ENCODE data around the gene AP3S2. TPM values are rescaled to one million over a fixed set of nuclear protein-coding genes. Genes with fewer than 3 reads are reported as not detected.

The AP3S2 gene
- polyA plus RNA-seq, 1 experiment, result 54.8 TPM

DNA sequence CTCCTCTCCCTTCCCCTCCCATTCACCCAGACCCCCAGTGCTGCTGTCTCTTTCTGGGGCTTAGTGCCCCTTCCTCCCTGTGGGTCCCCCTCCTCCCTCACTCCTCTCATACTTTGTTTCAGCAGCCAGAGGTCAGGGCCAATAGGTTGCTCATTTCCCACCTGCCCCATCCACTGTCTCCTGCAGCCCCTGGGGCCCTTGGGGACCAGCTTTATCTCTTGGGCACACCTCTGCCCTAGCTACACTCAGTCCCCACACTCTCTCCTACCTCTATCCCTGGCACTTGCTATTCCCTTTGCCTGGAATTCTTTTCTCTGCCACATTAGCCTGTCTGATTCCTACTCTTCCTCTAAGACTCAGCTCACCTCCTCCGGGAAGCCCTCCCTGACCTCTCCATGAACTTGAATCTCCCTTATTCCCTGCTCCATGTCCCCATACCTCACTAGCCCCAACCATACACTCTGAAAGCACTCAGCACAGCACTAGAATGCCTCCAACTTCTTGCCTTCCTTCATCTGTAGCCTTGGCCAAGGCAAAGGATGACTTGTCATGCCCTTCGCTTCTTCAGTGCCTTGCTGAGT lies 93.8 kb downstream of the AP3S2 start:
- POLR2A ChIA-PET, result no interaction called here
- H3K4me3 ChIP-seq (ENCODE audit: low read depth, low read length), result no peak overlapping the region
- TF ChIP-seq, protein P1, sequence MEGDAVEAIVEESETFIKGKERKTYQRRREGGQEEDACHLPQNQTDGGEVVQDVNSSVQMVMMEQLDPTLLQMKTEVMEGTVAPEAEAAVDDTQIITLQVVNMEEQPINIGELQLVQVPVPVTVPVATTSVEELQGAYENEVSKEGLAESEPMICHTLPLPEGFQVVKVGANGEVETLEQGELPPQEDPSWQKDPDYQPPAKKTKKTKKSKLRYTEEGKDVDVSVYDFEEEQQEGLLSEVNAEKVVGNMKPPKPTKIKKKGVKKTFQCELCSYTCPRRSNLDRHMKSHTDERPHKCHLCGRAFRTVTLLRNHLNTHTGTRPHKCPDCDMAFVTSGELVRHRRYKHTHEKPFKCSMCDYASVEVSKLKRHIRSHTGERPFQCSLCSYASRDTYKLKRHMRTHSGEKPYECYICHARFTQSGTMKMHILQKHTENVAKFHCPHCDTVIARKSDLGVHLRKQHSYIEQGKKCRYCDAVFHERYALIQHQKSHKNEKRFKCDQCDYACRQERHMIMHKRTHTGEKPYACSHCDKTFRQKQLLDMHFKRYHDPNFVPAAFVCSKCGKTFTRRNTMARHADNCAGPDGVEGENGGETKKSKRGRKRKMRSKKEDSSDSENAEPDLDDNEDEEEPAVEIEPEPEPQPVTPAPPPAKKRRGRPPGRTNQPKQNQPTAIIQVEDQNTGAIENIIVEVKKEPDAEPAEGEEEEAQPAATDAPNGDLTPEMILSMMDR (IDR thresholded peaks at IDR 0.05; ENCODE audit: low read depth, low read length), result no peak
- CTCF ChIA-PET, result no interaction called here
- no peaks in the 10 kb centered on the region for H3K27me3 ChIP-seq (ENCODE audit: control insufficient read depth, insufficient read depth, low read length)
- H3K9me3 ChIP-seq (ENCODE audit: control insufficient read depth, insufficient read depth, low read length), result peaks cover 5% of the 10 kb centered on the region; the same call in 1 of the 2 replicates
- no peak overlapping the region for H3K27ac ChIP-seq (ENCODE audit: low read depth, low read length)
- DNase-seq (ENCODE audit: low read depth, low spot score), result no peak

DNA sequence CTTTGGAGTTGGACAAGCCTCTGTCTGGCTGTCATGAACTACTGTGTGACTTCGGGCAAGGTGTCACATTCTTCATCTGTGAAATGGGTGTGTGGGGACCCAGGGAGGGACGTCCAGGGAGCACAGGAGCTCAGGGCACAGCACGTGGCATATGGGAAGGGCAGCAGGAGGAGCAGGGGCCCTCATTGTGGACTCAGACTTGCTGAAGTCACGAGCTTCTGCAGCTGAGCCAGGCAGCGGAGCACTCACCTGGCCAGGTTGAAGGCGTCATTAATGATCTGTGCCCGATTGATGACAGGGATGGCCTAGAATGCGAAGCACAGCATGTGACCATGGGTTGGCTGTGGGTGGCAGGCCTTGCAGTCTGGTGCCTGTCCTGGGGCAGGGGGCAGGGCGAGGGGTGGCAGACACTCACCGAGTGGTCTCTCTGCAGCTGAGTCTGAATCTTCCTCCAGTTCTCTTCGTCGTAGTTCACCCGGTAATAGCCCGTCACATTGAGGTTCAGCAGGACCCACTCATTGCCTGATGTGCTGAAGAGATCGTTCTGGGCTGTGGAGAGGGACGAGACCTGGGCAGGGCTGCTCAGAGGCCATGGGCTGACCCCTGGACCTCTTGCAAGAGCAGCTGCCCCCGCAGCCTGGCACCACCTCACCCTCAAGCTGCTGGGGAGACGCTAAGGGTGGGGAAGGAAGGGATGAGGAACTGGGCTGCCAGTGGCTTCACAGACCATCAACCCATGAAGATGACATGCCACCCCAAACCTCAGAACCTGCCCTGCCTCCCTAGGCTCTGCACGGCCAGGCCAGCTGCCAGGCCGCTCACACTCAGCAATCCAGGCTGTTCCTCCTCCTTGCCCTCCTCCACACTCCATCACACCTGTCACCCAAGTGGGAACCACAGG lies 94.5 kb downstream of the AP3S2 start:
- Histone ChIP-seq H3K9me3 (ENCODE audit: control insufficient read depth, insufficient read depth, low read length) (peaks cover 5% of the 10 kb centered on the region; the same call in 1 of the 2 replicates), H3K27ac (ENCODE audit: low read depth, low read length) (no peak overlapping the region), H3K27me3 (ENCODE audit: control insufficient read depth, insufficient read depth, low read length) (no peaks in the 10 kb centered on the region), H3K4me3 (ENCODE audit: low read depth, low read length) (no peak overlapping the region)
- CTCF ChIA-PET, result no interaction called here
- POLR2A ChIA-PET, result no interaction called here
- TF ChIP-seq, protein P1 (IDR thresholded peaks at IDR 0.05; ENCODE audit: low read depth, low read length), result no peak
- no peak for DNase-seq (ENCODE audit: low read depth, low spot score)

DNA sequence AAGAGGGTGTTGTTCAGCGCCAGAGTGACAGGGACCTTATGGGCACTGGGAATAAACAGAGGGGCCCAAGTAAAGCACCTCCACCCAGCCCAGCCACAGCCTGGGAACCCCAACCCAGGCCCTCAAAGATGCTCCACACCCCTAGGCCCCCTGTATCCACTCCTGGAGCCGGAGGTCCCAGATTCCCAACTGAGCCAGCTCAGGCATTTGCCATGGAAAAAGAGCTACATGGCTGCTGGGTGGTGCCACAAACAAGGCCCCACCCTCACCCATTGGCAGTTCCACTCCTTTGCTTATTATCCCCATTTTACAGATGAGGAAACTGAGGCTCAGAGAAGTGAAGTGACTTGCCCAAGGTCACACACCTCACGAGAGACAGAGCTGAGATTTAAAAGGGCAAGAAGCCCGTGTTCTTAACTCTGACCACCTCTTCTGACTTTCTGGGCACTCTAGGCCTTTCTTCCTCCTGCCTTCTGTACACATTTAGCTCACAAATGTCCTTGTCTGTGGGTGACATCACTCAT lies 96.1 kb downstream of the AP3S2 start:
- TF ChIP-seq, protein P1 (IDR thresholded peaks at IDR 0.05; ENCODE audit: low read depth, low read length), result no peak
- CTCF ChIA-PET, result interaction anchor here (0.8 to 2.8 kb wide), 3 partner anchors 25 to 77 kb away, joined by 3 to 18 read pairs (median 4); no protein-coding TSS in a partner anchor
- POLR2A ChIA-PET, result no interaction called here
- no peak for DNase-seq (ENCODE audit: low read depth, low spot score)
- H3K27ac ChIP-seq (ENCODE audit: low read depth, low read length), result no peak overlapping the region
- H3K4me3 ChIP-seq (ENCODE audit: low read depth, low read length), result no peak overlapping the region
- H3K27me3 ChIP-seq (ENCODE audit: control insufficient read depth, insufficient read depth, low read length), result no peaks in the 10 kb centered on the region
- peaks cover 5% of the 10 kb centered on the region; the same call in 1 of the 2 replicates for H3K9me3 ChIP-seq (ENCODE audit: control insufficient read depth, insufficient read depth, low read length)

DNA sequence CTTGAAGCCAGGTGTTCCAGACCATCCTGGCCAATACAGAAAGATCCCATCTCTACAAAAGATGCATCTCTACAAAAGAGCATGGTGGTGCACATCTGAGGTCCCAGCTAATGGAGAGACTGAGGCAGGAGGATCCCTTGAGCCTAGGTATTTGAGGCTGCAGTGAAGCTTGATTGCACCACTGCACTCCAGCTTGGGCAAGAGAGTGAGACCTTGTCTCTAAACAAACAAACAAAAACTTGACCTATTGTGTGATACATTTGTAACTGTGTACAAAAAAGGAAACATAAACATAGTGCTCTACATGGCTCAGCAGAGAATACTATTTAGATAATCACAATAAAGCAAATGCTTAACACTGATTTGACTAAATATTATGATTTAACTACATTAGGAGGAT lies 97.8 kb downstream of the AP3S2 start:
- TF ChIP-seq, protein P1 (IDR thresholded peaks at IDR 0.05; ENCODE audit: low read depth, low read length), result no peak
- Histone ChIP-seq H3K4me3 (ENCODE audit: low read depth, low read length) (no peak overlapping the region), H3K9me3 (ENCODE audit: control insufficient read depth, insufficient read depth, low read length) (peaks cover 5% of the 10 kb centered on the region; the same call in 1 of the 2 replicates), H3K27ac (ENCODE audit: low read depth, low read length) (no peak overlapping the region), H3K27me3 (ENCODE audit: control insufficient read depth, insufficient read depth, low read length) (no peaks in the 10 kb centered on the region)
- CTCF ChIA-PET, result interaction anchor here (1.2 to 2.8 kb wide), 2 partner anchors 35 to 78 kb away, joined by 3 to 18 read pairs; no protein-coding TSS in a partner anchor
- DNase-seq (ENCODE audit: low read depth, low spot score), result no peak
- POLR2A ChIA-PET, result no interaction called here
